GM19397 (cell line): ENCODE results near the gene PI16.

Experiments
- ATAC-seq: cut with Tn5 transposase; IDR thresholded peaks from one replicate; pipeline ENCODE4 v1.9.1; 2021; ENCODE audit warnings: mild to moderate bottlenecking, moderate library complexity; ENCODE audit not compliant: unreplicated experiment

The PI16 gene

GRCh38 chr6:36954262-36954931 lies at the start of gene PI16:
Gene PI16, plus strand, starts transcription at chr6:36954738. Its CDS starts 23 bp downstream, at chr6:36954761.
- no peak for ATAC-seq

DNA sequence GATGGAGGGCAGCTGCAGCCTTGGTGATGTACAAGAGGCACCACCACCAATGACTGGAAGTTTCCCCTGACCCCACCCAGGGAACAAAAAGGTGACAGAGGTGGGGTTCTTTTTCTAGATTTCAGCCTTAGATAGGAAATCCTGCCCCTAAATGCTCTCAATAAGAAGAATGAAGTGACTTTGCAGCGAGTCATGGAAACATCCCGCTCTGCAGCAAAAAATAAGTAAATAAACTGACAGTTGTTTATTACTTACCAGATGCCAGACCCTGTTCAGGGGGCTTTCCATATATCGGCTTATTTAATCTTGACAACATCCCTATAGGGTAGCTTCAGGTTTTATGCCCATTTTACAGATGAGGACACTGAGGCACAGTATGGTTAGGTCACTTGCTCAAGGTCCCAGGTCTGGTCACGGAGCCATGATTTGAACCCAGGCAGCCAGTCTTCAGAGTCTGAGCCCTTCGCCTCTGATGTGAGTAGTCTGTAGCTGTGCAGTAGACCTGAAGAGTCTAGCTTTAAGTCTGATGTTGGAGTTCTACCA lies 49.6 kb upstream of the PI16 start:
- no peak for ATAC-seq

DNA sequence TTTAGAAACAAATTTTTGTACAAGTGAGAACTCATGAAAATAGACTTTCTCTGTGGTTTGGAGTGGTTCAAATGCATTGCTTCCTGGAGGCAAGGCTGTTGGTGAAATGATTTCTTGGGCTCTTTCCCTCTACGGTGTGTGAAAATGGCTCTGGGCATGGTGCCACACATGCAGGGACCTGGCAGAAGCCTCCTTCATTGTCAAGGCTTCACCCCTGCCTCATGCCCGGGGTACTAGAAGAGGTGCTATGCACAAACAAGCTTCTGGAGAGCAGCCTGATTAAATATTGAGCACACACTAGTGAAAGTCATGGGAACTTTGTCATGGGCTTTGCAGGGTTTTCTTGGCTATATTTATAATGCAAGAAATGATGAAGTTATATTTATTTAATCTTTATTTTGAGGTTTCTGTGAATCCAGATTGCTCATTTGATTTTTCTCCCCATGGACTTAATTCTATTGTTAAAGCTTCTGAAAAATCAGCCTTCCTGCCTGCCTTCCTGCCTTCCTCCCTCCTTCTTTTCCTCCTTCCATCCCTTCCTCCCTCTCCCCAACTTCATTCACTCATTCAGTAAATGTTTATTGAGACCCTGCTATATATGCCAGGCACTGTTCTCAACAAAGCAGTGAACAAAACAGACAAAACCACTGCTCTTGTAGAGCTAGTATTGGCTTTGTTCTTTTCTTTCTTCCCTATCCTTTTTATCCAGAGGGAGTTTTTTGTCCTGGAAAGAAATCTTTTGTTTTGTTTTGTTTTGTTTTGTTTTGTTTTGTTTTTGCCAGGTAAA lies 47.8 kb upstream of the PI16 start:
- no peak for ATAC-seq

GRCh38 chr6:36907781-36908180 lies 46.8 kb upstream of the PI16 start:
- no peak for ATAC-seq

- no peak for ATAC-seq
These were observed 45.8 kb upstream of the PI16 start for GRCh38 chr6:36908747-36909146.

- ATAC-seq, result peak; percentile 21
These were observed 42.5 kb upstream of the PI16 start for GRCh38 chr6:36912030-36912454.

DNA sequence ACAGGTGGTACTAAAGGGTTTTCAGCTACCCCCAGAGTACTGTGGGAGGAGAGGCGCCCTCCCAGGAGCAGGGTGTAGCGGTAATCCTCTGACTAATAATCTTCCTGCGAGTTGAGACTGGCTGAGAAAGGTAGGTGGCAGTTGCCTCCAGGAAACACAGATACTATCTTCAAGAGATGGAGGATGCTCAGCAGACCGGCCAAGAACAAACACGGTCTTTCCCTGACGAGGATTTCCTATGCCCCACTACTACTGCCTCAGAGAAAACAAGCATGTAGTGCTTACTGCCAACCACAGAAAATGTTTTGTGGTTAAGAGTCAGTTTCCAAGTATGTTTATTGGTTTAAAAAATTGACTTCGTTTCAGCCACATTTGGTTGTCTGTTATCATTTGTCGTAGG lies 42.0 kb upstream of the PI16 start:
- peak; percentile 84 for ATAC-seq

DNA sequence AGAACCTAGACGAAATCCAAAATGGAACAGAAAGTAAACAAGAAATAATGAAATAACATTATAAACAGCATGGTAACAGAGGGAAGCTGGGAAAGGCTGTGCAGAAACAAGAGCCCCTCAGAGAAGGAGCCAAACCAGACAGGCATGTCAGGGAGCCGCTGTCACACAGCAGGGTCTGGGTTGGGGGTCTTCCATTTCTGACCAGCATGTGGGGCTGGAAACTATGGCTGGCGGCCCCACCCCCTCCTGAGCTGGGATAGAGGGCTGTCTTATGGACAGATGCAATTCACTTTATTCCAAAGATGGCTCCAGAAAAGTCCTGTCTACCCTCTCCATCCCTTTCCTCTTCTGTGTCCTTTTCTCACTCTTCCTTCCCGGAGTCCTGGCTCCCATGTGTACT lies 41.5 kb upstream of the PI16 start:
- ATAC-seq, result peak; percentile 13

DNA sequence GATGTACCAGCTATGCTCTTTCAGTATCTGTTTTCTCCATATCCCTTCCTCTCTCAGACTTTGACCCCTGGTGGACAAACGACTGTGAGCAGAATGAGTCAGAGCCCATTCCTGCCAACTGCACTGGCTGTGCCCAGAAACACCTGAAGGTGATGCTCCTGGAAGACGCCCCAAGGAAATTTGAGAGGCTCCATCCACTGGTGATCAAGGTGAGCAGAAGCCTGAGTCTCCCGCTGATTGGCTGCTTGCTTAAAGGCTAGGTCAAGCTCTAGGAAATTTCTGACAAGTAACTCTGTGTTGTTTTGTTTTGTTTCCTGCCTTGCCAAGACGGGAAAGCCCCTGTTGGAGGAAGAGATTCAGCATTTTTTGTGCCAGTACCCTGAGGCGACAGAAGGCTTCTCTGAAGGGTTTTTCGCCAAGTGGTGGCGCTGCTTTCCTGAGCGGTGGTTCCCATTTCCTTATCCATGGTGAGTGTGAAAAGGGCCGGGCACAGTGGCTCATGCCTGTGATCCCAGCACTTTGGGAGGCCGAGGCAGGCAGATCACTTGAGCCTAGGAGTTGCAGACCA lies 40.2 kb upstream of the PI16 start:
- no peak for ATAC-seq

DNA sequence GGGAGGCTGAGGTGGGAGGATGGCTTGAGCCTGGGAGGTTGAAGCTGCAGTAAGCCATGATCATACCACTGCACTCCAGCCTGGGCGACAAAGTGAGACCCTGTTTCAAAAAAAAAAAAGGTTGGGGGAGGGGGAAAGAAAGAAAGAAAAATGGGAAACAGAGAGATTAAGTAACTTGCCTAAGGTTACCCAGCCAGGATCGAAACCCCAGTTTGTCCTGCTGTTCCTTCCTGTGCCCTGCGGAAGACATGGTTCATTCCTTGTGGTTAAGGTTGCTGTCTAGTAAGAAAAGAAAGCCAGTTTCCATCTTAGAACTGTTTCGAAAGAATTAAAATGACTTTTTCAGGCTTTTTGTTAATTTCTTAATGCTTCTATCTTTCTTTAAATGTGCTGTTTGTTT lies 38.9 kb upstream of the PI16 start:
- no peak for ATAC-seq

GRCh38 chr6:36916126-36916525 lies 38.4 kb upstream of the PI16 start:
- no peak for ATAC-seq

GRCh38 chr6:36917541-36918193 lies 36.9 kb upstream of the PI16 start:
- no peak for ATAC-seq

DNA sequence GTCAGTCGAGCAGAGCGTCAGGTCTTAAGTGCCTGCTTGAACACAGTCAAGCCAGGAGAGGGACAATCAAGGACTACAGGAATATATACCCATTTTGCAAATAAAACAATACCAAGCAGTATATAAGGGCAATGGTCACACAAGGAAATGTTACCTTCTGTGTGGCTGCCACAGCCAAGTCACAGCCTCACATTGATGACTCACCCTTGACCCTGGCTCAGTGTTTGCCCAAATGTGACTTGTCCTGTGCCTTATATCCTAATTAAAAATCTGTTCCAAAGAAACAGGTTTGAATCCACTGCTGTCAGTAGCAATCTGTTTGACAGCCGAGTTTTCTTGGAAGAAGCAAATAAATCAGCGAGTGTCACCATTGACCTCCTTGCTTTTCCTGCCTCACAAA lies 34.5 kb upstream of the PI16 start:
- no peak for ATAC-seq

GRCh38 chr6:36920546-36920945 lies 34.0 kb upstream of the PI16 start:
- no peak for ATAC-seq

GRCh38 chr6:36924131-36924530 lies 30.4 kb upstream of the PI16 start:
- no peak for ATAC-seq

- no peak for ATAC-seq
These were observed 29.7 kb upstream of the PI16 start for GRCh38 chr6:36924778-36925374.

GRCh38 chr6:36925809-36926208 lies 28.7 kb upstream of the PI16 start:
- ATAC-seq, result no peak

DNA sequence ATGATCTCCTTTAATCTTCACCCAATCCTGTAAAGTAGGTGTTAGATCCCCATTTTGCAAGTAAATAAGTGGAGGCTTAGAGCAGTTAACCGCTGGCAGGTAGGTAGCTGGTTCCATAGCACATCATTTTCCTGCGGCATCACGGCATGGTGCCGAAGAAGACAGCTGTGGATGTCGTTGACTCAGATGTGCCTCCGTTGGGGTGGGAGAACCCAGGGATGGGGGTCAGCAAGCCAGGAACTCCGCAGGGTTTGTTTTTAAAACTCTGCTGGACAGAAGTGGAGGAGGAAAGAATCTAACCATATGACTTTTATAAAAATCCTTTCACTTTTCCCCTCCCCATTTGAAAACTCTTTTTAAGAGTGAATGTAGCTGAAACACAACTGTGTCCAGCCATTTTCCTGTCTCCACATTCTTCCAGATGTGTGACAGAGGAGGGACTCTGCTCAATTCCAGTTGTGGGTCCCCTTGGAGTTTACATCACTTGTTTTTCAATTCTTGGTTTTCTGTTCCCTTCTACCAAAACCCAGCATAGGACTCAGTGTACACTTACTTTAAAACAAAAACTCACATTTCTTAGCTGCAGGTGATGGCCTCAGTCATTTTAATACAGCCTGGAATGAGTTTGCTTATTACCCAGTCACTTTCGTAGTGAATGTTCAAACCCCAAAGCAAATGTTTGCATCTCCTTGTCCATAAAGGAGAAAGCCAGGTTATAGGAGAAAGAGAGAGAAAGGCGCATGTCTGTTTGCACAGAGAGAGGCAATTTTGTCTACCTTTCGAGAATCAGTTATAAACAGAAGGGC lies 27.6 kb upstream of the PI16 start:
- ATAC-seq, result no peak

DNA sequence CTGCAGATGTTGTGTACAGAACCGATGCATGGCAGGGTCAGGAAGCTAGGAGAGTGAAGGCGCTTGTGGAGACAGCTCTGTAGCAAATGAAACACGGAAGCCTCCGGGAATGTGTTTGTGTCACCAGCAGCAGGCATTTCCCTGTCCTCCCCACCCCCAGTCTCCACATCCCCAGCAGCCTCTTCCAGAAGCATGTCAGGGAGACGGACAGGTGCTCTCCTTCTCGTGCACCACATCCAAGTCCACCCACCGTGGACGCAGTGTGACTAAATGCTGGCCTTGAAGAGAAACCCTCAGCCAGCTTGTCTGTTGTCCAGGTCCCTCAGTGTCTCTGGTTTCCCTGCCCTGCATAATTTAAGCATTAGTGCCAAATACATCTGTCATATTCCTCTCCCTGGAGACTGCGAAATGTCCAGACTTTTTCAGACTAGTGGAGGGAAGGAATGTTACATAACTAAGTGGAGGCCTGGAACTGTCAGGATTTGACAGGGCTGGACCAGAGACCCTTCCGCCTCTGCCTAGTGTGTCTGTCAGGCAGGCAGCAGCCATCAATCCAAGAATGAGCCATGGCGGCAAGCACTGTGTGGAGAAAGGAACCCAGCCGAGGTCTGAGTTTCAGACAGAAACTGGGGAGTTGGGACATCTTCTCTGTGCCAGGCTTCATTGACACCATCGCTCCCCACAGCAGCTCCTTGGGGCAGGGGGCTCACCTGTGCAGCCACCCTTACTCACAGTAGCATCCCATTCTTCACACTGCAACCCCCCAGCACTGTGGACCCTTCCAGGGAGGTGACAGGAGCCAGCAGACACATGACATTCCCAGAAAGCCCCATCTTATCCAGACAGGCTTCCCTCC lies 26.6 kb upstream of the PI16 start:
- ATAC-seq, result no peak
